Caki2 (cell line): ENCODE data around the gene HP1BP3. TPM values are rescaled to one million over a fixed set of nuclear protein-coding genes. Genes with fewer than 3 reads are reported as not detected.

Experiments used
- DNase-seq: peaks from one replicate; pipeline ENCODE4 v3.0.0-alpha.2; 2015; ENCODE audit warnings: low read depth
- in situ Hi-C: cut with HindIII; loops from 2 replicates; pipeline ENCODE4 v1.10.0; 2016; ENCODE audit warnings: low sequenced_read_pairs, low pct_unique_long_range_greater_than_20kb, mixed read lengths
- total RNA-seq: library from RNA; depleted of rRNA; stranded (reverse); fragments of >200 nt; shearing (Covaris generic); gene quantifications from 2 replicates; pipeline ENCODE4 v1.2.3, GENCODE V29; 2014; ENCODE audit warnings: low replicate concordance; rRNA removed

Gene HP1BP3
- total RNA-seq, 1 experiment from 2014 or later: 242 TPM

GRCh38 chr1:20701847-20702246 lies 85.3 kb downstream of the HP1BP3 start:
- in situ Hi-C loops: no loop called here
- no peak for DNase-seq

- no peak for DNase-seq
- in situ Hi-C loops: no loop called here
Measured at GRCh38 chr1:20701446-20701845, 85.7 kb downstream of the HP1BP3 start.

GRCh38 chr1:20700636-20701215 lies 86.4 kb downstream of the HP1BP3 start:
- in situ Hi-C loops: no loop called here

GRCh38 chr1:20699558-20699957 lies 87.5 kb downstream of the HP1BP3 start:
- DNase-seq: no peak

More at GRCh38 chr1:20700636-20701215, 86.4 kb downstream of the HP1BP3 start:
- no peak for DNase-seq

GRCh38 chr1:20698195-20698910 lies 88.8 kb downstream of the HP1BP3 start:
- in situ Hi-C loops: no loop called here
- no peak for DNase-seq

More at GRCh38 chr1:20699558-20699957, 87.5 kb downstream of the HP1BP3 start:
- in situ Hi-C loops: no loop called here

GRCh38 chr1:20697563-20697962 lies 89.5 kb downstream of the HP1BP3 start:
- in situ Hi-C loops: no loop called here
- no peak for DNase-seq

- DNase-seq: peak; percentile 92
- in situ Hi-C loops: no loop called here
Measured at GRCh38 chr1:20696397-20697333, 90.4 kb downstream of the HP1BP3 start.

GRCh38 chr1:20695515-20695914 lies 91.6 kb downstream of the HP1BP3 start:
- no peak for DNase-seq
- in situ Hi-C loops: no loop called here

GRCh38 chr1:20693623-20694022 lies 93.5 kb downstream of the HP1BP3 start:
- DNase-seq: no peak
- in situ Hi-C loops: no loop called here

Other genes starting within 250 kb of the HP1BP3 start
- 2.8 and 3.1 TPM in 2 replicates for gene FAM43B, start 234.7 kb downstream of the HP1BP3 start, total RNA-seq
- gene CDA, start 198.2 kb downstream of the HP1BP3 start, total RNA-seq: 0.95 TPM in 1 of 2 replicates, not detected in the other
- 34.5 and 34.6 TPM in 2 replicates for gene PINK1, start 153.8 kb downstream of the HP1BP3 start, total RNA-seq
- 418 and 467 TPM in 2 replicates for gene DDOST, start 125.9 kb downstream of the HP1BP3 start, total RNA-seq
- 2.1 and 6.4 TPM in 2 replicates for gene KIF17, start 69.3 kb downstream of the HP1BP3 start, total RNA-seq
- 9.4 and 9.8 TPM in 2 replicates for gene SH2D5, start 54.6 kb downstream of the HP1BP3 start, total RNA-seq